Neural cell (in vitro differentiated cells): ENCODE measurements around the gene COL19A1.

Source experiments
- EP300 ChIP-seq: fragments of 450-650 bp; conservative IDR thresholded peaks from 2 replicates; pipeline ENCODE4 v1.6.1; 2014; ENCODE audit warnings: antibody characterized with exemption, mild to moderate bottlenecking, moderate library complexity; ENCODE audit not compliant: poor library complexity, severe bottlenecking
- EZH2 ChIP-seq: fragments of 200-600, 300-800 bp; shearing (Covaris generic), sonication (generic); IDR thresholded peaks from 2 replicates; pipeline ENCODE4 v1.6.1; 2014; ENCODE audit warnings: antibody characterized with exemption, low read length, borderline replicate concordance, mild to moderate bottlenecking; ENCODE audit not compliant: insufficient read depth, poor library complexity, severe bottlenecking
- MXI1 ChIP-seq: fragments of 450-650 bp; conservative IDR thresholded peaks from 2 replicates; pipeline ENCODE4 v1.6.1; 2014; ENCODE audit warnings: antibody characterized with exemption, mild to moderate bottlenecking; ENCODE audit not compliant: poor library complexity, severe bottlenecking
- POLR2AphosphoS5 ChIP-seq: IDR thresholded peaks from 2 replicates; pipeline ENCODE4 v1.6.1; 2012
- RAD21 ChIP-seq: fragments of 450-650 bp; conservative IDR thresholded peaks from 2 replicates; pipeline ENCODE4 v1.6.1; 2014; ENCODE audit warnings: antibody characterized with exemption, mild to moderate bottlenecking, moderate library complexity
- TAF1 ChIP-seq: IDR thresholded peaks from 2 replicates; pipeline ENCODE4 v1.6.1; 2012; ENCODE audit warnings: low read depth
- TF ChIP-seq, protein P1 (sequence below): fragments of 450-650 bp; IDR thresholded peaks from 2 replicates; pipeline ENCODE4 v1.5.1; 2014; ENCODE audit warnings: antibody characterized with exemption, mild to moderate bottlenecking, moderate library complexity; ENCODE audit not compliant: poor library complexity, severe bottlenecking
- TF ChIP-seq, protein P2 (sequence below): IDR thresholded peaks from 2 replicates; pipeline ENCODE4 v1.6.1; 2012; ENCODE audit warnings: borderline replicate concordance

DNA sequence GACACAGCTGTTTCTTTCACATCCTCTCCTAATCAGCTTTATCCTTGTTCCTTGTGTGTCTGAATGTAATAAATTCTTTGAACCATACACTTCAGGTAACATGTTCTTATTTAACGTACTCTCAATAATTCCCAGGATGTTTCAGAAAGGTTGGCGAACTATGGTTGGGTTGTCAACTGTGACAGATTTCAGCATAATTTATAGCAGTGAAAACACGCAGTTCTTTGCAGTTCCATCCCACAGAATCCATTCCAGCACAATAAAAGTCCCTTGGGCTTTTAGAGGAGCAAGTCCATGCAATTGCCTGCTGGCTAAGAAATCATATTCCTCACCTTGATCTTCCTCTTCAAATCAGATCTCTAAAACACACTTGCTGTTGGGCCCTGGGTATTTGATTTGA, 317.2 kb downstream of the COL19A1 start:
- TF ChIP-seq MXI1, result no peak
- TF ChIP-seq, protein P1, sequence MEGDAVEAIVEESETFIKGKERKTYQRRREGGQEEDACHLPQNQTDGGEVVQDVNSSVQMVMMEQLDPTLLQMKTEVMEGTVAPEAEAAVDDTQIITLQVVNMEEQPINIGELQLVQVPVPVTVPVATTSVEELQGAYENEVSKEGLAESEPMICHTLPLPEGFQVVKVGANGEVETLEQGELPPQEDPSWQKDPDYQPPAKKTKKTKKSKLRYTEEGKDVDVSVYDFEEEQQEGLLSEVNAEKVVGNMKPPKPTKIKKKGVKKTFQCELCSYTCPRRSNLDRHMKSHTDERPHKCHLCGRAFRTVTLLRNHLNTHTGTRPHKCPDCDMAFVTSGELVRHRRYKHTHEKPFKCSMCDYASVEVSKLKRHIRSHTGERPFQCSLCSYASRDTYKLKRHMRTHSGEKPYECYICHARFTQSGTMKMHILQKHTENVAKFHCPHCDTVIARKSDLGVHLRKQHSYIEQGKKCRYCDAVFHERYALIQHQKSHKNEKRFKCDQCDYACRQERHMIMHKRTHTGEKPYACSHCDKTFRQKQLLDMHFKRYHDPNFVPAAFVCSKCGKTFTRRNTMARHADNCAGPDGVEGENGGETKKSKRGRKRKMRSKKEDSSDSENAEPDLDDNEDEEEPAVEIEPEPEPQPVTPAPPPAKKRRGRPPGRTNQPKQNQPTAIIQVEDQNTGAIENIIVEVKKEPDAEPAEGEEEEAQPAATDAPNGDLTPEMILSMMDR, result no peak
- TF ChIP-seq EZH2, result no peak
- TF ChIP-seq EP300, result peak; percentile 80
- TF ChIP-seq POLR2AphosphoS5, result peak; percentile 64
- TF ChIP-seq, protein P2, sequence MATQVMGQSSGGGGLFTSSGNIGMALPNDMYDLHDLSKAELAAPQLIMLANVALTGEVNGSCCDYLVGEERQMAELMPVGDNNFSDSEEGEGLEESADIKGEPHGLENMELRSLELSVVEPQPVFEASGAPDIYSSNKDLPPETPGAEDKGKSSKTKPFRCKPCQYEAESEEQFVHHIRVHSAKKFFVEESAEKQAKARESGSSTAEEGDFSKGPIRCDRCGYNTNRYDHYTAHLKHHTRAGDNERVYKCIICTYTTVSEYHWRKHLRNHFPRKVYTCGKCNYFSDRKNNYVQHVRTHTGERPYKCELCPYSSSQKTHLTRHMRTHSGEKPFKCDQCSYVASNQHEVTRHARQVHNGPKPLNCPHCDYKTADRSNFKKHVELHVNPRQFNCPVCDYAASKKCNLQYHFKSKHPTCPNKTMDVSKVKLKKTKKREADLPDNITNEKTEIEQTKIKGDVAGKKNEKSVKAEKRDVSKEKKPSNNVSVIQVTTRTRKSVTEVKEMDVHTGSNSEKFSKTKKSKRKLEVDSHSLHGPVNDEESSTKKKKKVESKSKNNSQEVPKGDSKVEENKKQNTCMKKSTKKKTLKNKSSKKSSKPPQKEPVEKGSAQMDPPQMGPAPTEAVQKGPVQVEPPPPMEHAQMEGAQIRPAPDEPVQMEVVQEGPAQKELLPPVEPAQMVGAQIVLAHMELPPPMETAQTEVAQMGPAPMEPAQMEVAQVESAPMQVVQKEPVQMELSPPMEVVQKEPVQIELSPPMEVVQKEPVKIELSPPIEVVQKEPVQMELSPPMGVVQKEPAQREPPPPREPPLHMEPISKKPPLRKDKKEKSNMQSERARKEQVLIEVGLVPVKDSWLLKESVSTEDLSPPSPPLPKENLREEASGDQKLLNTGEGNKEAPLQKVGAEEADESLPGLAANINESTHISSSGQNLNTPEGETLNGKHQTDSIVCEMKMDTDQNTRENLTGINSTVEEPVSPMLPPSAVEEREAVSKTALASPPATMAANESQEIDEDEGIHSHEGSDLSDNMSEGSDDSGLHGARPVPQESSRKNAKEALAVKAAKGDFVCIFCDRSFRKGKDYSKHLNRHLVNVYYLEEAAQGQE, result peak; percentile 74
- no peak for TF ChIP-seq TAF1
- TF ChIP-seq RAD21, result no peak
